NB4 (cell line): ENCODE data around the gene GOLGA6L10.

Source experiments
- MYC ChIP-seq: IDR thresholded peaks from 2 replicates; pipeline ENCODE4 v1.6.1; 2011; ENCODE audit warnings: low read depth, low read length
- POLR2A ChIP-seq: IDR thresholded peaks from 2 replicates; pipeline ENCODE4 v1.6.1; 2011; ENCODE audit warnings: mild to moderate bottlenecking; ENCODE audit not compliant: insufficient read length; ENCODE audit errors: extremely low read depth
- TF ChIP-seq, protein P1 (sequence below): IDR thresholded peaks from one replicate; pipeline ENCODE4 v1.5.1; 2012; ENCODE audit warnings: low read depth, low read length

DNA sequence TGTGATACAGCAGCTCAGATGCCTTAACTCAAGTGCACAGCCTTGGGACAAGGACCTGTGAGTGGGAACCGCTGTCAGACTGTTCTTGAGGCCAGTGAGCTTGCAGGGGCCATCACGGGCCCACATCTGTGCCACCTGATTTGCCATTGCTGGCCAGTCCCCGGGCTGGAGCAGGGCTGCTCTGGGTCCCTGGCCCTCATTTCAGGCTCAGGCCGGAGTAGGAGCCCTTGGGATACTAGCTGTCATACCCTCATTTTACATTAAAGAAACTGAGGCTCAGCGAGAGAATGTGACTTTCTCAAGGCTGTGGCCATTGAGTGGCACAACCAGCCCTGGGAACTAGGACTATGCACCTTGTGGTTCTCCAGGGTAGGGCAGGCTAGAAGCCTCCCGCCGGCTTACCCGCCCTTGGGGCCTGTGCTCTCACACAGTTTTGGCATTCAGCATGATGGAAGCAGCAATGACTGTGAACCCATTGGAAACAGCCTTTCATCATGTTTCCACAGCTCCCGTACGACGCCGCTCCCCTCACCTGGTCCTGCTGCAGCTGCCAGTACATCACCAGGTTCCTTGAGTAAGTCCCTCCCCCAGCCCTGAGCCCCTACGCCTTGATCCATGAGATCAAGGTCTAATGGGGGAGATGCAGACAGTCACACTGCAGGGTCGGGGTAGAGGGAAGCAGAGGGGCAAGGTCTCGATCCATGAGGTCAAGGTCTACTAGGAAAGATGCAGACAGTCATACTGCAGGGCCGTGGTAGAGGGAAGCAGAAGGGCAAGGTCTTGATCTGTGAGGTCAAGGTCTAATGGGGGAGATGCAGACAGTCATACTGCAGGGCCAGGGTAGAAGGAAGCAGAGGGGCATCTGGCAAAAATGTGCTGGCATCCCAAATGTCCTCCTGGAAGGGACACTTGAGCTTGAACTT, 42.2 kb downstream of the GOLGA6L10 start:
- TF ChIP-seq, protein P1, sequence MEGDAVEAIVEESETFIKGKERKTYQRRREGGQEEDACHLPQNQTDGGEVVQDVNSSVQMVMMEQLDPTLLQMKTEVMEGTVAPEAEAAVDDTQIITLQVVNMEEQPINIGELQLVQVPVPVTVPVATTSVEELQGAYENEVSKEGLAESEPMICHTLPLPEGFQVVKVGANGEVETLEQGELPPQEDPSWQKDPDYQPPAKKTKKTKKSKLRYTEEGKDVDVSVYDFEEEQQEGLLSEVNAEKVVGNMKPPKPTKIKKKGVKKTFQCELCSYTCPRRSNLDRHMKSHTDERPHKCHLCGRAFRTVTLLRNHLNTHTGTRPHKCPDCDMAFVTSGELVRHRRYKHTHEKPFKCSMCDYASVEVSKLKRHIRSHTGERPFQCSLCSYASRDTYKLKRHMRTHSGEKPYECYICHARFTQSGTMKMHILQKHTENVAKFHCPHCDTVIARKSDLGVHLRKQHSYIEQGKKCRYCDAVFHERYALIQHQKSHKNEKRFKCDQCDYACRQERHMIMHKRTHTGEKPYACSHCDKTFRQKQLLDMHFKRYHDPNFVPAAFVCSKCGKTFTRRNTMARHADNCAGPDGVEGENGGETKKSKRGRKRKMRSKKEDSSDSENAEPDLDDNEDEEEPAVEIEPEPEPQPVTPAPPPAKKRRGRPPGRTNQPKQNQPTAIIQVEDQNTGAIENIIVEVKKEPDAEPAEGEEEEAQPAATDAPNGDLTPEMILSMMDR: no peak
- TF ChIP-seq MYC (no peak), POLR2A (no peak)
